T-helper 1 cell treated with Interleukin-12 subunit alpha and Interleukin-12 subunit beta and Interleukin-4 antibody, amounts not matched to agents 30 μg/mL and 1 μg/mL, for 36 hours (primary cell): ENCODE measurements around the gene AGPAT2.

ENCODE experiments used
- H3K27ac Mint-ChIP-seq: one replicate; pipeline ENCODE4 v1.8.0; 2021; ENCODE audit warnings: mild to moderate bottlenecking, mixed read lengths
- H3K27me3 Mint-ChIP-seq: one replicate; pipeline ENCODE4 v1.8.0; 2021; ENCODE audit warnings: low read depth, mixed read lengths
- H3K36me3 Mint-ChIP-seq: one replicate; pipeline ENCODE4 v1.8.0; 2021; ENCODE audit warnings: low read depth, mixed read lengths
- H3K4me1 Mint-ChIP-seq: one replicate; pipeline ENCODE4 v1.8.0; 2021; ENCODE audit warnings: low read depth, mixed read lengths
- H3K4me3 Mint-ChIP-seq: one replicate; pipeline ENCODE4 v1.8.0; 2021; ENCODE audit warnings: mild to moderate bottlenecking, moderate library complexity, mixed read lengths
- H3K9me3 Mint-ChIP-seq: one replicate; pipeline ENCODE4 v1.8.0; 2021; ENCODE audit warnings: mixed read lengths

Gene AGPAT2

DNA sequence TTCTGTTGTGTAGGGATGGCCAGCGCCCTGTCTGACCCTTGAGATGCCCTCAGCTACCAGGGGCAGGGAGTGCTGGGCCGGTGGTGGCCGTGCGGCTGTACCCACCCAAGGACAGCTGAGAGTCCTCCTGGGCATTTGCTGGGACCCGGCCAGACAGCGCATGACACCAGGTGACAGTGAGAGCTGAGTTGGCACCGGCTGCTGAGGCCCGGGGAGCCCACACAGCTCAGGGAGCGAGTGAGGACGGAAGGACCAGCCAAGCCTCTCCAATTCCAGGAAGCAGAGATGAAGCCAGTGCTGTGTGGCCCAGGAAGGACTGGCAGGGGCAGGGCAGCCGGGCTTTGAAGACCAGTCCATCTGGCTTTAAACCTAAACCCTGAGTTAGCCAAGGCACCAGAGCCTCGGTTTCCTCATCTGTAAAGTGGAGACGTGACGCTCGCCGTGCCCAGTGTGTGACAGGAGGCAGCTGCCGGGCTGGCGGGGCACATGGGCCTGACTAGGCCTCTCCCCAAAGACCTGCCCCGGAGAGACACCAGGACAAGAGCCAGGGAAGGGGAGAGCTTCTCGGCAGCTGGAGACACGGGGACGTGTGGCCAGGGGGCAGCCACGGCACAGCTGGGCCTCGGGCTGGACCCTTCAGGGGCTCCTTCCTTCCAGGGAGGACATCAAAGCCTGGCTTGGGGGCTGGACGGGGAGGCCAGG is 3.0 kb upstream of the AGPAT2 start:
- Mint-ChIP-seq H3K36me3 (no peaks in the 10 kb centered on the region), H3K4me3 (no peak overlapping the region), H3K27ac (no peak overlapping the region), H3K9me3 (no peaks in the 10 kb centered on the region), H3K27me3 (peaks cover 9% of the 10 kb centered on the region), H3K4me1 (no peaks in the 10 kb centered on the region)

DNA sequence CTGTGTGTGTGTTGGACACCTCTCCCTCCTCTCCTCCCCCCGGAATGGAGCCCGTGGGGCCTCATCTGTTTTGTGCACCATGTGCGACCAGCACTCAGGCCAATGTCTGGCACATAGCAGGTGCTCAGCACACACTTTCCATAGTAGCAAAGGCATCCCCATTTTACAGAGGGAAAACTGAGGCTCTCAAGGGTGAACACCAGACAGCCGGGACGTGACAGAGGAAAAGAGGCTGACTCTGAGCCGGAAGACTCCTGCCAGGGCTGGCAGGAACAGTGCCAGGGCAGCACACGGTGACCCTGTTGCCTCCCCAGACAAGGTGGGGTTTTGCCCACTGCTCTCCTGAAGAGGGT is 1.8 kb upstream of the AGPAT2 start:
- Mint-ChIP-seq H3K4me3 (no peak overlapping the region), H3K36me3 (no peaks in the 10 kb centered on the region), H3K9me3 (no peaks in the 10 kb centered on the region), H3K27ac (no peak overlapping the region), H3K27me3 (peaks cover 4% of the 10 kb centered on the region), H3K4me1 (no peaks in the 10 kb centered on the region)

- no peak overlapping the region for H3K4me3 Mint-ChIP-seq
- no peaks in the 10 kb centered on the region for H3K4me1 Mint-ChIP-seq
- H3K27me3 Mint-ChIP-seq, result peaks cover 4% of the 10 kb centered on the region
- no peak overlapping the region for H3K27ac Mint-ChIP-seq
- no peaks in the 10 kb centered on the region for H3K36me3 Mint-ChIP-seq
- H3K9me3 Mint-ChIP-seq, result no peaks in the 10 kb centered on the region
Observed at GRCh38 chr9:136688274-136689107, 1.2 kb upstream of the AGPAT2 start.

DNA sequence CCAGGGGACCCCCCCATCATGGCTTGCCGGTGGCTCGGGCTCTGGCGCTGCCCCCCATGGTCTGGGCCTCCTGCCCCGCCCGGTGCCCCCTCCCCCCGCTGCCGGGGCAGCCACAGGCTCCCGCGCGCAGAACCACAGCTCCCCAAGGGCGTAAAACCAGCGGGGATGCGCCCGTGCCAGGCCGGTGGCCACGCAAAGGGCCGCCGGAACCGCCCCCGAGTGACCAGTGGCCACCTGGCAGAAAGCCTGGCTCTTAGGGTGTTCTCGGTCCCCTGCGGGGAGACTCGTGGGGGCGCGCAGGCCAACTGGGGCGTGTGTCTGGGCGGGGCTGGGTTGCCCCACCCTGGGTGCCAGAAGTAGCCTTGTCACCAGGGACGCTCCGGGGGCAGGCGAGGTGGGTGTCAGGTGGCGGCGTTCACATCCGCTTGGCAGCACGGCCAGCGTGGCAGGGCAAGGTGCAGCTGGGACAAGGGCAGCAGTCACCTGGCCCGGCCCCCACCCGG is 515 bp upstream of the AGPAT2 start:
- Mint-ChIP-seq H3K4me3 (no peak overlapping the region), H3K9me3 (no peaks in the 10 kb centered on the region), H3K4me1 (no peaks in the 10 kb centered on the region), H3K36me3 (no peaks in the 10 kb centered on the region), H3K27me3 (peaks cover 4% of the 10 kb centered on the region), H3K27ac (no peak overlapping the region)

- H3K9me3 Mint-ChIP-seq, result no peaks in the 10 kb centered on the region
- H3K4me3 Mint-ChIP-seq, result peak overlapping the region; percentile 75
- no peak overlapping the region for H3K27ac Mint-ChIP-seq
- H3K27me3 Mint-ChIP-seq, result peaks cover 4% of the 10 kb centered on the region
- no peaks in the 10 kb centered on the region for H3K36me3 Mint-ChIP-seq
- no peaks in the 10 kb centered on the region for H3K4me1 Mint-ChIP-seq
Observed at GRCh38 chr9:136686534-136686793, 793 bp downstream of the AGPAT2 start.

GRCh38 chr9:136685790-136686533 is 1.3 kb downstream of the AGPAT2 start:
- peaks cover 4% of the 10 kb centered on the region for H3K27me3 Mint-ChIP-seq
- H3K27ac Mint-ChIP-seq, result no peak overlapping the region
- no peaks in the 10 kb centered on the region for H3K9me3 Mint-ChIP-seq
- H3K4me1 Mint-ChIP-seq, result no peaks in the 10 kb centered on the region
- H3K36me3 Mint-ChIP-seq, result no peaks in the 10 kb centered on the region
- H3K4me3 Mint-ChIP-seq, result peak overlapping the region; percentile 75

DNA sequence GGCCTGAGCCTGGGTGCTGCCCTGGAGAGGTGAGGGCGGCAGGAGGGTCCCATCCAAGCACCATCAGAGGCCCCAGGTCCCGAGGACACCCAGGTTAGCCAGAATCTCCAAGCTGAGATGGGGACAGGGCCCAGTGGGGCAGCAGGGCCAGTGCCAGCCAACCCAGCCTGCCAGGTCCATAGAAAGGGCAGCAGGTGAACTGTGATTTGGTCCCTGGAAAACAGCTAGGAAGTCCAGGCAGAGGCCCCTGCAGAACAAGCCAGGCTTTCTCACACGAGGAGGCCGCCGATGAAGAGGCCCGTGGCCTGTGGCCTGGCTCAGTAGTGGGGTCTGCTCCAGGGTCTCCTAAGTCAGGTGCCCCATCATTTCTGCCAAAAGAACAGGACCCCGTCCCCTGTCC is 2.0 kb downstream of the AGPAT2 start:
- Mint-ChIP-seq H3K4me3 (peak overlapping the region; percentile 31), H3K27me3 (peaks cover 4% of the 10 kb centered on the region), H3K4me1 (no peaks in the 10 kb centered on the region), H3K36me3 (no peaks in the 10 kb centered on the region), H3K27ac (no peak overlapping the region), H3K9me3 (no peaks in the 10 kb centered on the region)

DNA sequence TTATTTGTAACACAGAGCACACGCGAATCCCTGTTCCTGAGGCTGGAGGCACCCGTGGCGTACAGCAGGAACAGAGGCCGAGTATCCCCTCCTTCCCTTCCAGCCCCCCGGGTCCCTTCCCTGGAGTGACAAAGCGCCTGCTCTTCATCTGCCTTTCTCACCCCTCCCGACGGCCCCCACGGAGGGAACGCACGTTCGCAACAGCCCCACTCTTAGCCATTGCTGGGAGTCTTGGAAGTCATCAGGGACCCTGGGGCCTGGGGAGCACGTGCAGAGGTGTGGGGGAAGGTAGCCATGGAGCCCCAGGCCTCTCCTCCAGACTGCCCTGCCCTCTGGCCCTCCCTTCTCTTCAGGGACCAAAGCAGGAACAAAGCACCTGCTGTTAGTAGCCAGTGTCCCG is 2.5 kb downstream of the AGPAT2 start:
- Mint-ChIP-seq H3K27me3 (peaks cover 4% of the 10 kb centered on the region), H3K4me3 (no peak overlapping the region), H3K36me3 (no peaks in the 10 kb centered on the region), H3K27ac (no peak overlapping the region), H3K4me1 (no peaks in the 10 kb centered on the region), H3K9me3 (no peaks in the 10 kb centered on the region)

DNA sequence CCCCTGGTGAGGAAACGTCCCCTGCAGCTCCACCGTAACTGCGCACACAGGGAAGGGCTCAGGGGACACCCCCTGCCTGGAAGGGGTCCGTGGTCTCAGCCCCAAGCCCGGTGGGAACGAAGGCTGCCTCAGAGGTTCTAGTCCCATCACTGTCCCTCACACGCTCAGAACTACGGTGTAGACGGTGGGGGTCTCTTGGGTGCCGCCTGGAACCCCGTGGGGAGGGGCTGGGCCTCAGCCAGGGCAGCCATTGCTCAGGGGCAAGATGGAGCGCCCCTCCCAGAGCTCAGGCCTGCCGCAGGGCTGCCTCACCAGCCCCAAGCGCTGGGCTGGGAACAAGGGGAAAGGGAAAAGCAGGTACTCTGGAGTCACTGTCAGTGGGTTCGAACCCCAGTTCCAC is 2.9 kb downstream of the AGPAT2 start:
- Mint-ChIP-seq H3K9me3 (no peaks in the 10 kb centered on the region), H3K36me3 (no peaks in the 10 kb centered on the region), H3K27ac (no peak overlapping the region), H3K27me3 (peaks cover 4% of the 10 kb centered on the region), H3K4me1 (no peaks in the 10 kb centered on the region), H3K4me3 (no peak overlapping the region)

DNA sequence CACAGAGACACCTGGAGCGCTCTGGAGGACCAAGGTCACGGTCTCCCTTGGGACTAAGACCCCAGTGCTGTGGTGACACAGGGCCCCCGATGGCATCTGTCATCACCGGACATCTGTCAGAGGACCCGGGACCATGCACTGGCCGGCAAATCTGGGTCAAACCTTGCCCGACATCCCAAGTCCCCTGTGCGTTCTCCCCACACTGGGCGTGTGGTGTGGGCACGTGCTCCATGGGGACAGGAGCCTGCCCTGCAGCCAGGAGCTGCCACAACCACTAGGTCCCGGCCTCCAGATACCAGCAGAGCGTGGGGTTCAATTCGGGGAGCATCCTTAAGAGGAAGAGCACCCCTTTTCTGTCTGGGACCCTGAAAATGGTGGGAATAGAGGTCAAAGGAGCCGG is 3.5 kb downstream of the AGPAT2 start:
- Mint-ChIP-seq H3K4me3 (no peak overlapping the region), H3K9me3 (no peaks in the 10 kb centered on the region), H3K27me3 (no peaks in the 10 kb centered on the region), H3K36me3 (no peaks in the 10 kb centered on the region), H3K27ac (no peak overlapping the region), H3K4me1 (no peaks in the 10 kb centered on the region)

GRCh38 chr9:136683173-136683745 is 4.0 kb downstream of the AGPAT2 start:
- Mint-ChIP-seq H3K4me3 (no peak overlapping the region), H3K27ac (no peak overlapping the region), H3K4me1 (no peaks in the 10 kb centered on the region), H3K36me3 (no peaks in the 10 kb centered on the region), H3K9me3 (no peaks in the 10 kb centered on the region), H3K27me3 (no peaks in the 10 kb centered on the region)

DNA sequence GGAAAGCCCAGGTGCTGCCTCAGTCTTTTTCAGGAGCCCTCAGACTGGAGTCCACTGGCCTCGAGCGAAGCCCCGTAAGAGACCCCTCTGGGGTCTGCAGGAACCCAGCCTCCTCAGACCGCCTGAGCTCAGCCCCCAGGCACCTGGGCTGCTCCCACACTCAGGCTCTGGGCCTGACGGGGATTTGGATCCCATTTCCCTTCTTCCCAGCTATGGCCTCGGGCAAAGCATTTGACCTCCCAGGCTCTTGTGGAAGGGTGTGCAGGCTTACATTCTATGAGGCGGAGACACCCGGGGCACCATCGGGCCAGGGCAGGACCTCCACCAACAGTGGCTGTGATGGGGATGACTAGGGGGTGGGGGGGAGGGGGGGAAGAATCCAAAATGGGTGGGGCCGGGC is 4.5 kb downstream of the AGPAT2 start:
- Mint-ChIP-seq H3K27ac (no peak overlapping the region), H3K27me3 (no peaks in the 10 kb centered on the region), H3K36me3 (no peaks in the 10 kb centered on the region), H3K4me3 (no peak overlapping the region), H3K4me1 (no peaks in the 10 kb centered on the region), H3K9me3 (no peaks in the 10 kb centered on the region)

DNA sequence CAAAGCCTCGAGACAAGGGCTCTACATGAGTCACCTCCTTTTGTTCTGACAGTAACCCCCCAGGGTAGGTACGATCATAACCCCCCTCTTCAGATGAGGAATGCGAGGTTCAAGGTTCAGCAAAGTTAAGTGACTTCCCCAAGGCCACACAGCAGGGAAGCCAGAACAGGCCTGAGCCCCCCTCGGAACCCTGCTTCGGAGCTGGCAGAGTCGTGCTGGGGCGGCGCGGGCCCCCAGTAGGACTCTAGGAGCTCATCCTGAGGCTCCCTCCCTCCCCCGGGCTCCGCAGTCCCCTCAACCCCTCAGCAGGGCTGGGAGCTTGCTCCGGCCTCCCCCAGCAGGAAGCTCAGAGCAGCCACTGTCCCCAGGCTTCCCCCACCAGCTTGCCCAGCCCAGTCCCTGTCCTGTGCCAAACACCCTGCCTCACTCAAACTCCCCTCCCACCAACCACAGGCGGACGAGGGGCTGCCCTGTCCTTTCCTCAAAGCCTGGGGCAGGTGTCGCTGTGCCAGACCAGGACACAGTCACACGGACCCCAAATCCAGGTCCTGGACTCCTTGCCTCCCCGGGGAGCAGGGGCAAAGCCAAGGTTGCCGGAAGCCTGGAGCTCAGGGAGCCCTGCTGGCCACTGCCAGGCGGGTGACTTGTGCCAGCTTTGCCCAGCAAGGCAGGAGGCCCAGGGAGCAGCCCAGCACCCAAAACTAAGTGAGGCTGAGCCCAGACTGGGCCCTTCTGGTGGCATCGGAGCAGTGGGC is 5.1 kb downstream of the AGPAT2 start:
- Mint-ChIP-seq H3K9me3 (no peaks in the 10 kb centered on the region), H3K27me3 (no peaks in the 10 kb centered on the region), H3K4me1 (no peaks in the 10 kb centered on the region), H3K27ac (no peak overlapping the region), H3K4me3 (no peak overlapping the region), H3K36me3 (no peaks in the 10 kb centered on the region)

- H3K27me3 Mint-ChIP-seq, result no peaks in the 10 kb centered on the region
- no peaks in the 10 kb centered on the region for H3K4me1 Mint-ChIP-seq
- H3K4me3 Mint-ChIP-seq, result no peak overlapping the region
- H3K9me3 Mint-ChIP-seq, result no peaks in the 10 kb centered on the region
- H3K27ac Mint-ChIP-seq, result no peak overlapping the region
- no peaks in the 10 kb centered on the region for H3K36me3 Mint-ChIP-seq
Observed at GRCh38 chr9:136681029-136681428, 6.2 kb downstream of the AGPAT2 start.
